ENCODE data around the gene SUPT20HL1.
"Not testable (repeated sequence)": the region's sequence is repeated elsewhere in the genome, so short reads cannot be mapped to it uniquely, and the experiment has no call there.

Gene SUPT20HL1

DNA sequence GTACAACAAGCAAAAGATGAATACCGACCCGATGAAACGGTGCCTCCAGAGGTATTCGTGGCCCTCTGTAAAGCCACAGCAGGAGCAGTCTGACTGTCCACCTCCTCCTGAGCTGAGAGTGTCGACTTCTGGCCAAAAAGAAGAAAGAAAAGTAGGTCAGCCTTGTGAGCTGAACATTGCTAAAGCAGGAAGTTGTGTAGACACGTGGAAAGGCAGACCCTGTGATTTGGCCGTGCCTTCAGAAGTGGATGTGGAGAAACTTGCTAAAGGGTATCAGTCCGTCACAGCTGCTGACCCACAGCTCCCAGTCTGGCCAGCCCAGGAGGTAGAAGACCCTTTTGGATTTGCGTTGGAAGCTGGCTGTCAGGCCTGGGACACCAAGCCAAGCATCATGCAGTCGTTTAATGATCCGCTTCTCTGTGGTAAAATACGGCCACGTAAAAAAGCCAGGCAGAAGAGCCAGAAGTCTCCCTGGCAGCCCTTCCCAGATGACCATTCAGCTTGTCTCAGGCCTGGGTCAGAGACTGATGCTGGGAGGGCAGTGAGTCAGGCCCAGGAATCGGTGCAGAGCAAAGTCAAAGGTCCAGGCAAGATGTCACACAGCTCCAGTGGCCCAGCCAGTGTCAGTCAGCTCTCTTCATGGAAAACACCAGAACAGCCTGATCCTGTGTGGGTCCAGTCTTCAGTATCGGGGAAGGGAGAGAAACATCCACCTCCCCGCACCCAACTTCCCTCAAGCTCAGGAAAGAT, 3.2 kb downstream of the SUPT20HL1 start:
- not testable (repeated sequence) for DNase-seq

DNA sequence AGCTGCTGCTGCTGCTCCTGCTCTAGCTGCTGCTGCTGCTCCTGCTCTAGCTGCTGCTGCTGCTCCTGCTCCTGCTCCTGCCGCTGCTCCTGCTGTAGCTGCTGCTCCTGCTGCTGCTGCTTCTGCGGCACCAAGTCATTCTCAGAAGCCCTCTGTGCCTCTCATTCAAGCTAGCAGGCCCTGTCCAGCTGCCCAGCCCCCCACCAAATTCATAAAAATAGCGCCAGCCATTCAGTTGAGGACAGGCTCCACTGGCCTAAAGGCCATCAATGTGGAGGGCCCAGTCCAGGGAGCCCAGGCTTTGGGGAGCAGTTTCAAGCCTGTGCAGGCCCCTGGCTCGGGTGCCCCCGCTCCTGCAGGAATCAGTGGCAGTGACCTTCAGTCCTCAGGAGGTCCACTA, 3.9 kb downstream of the SUPT20HL1 start:
- DNase-seq, result no peak

DNA sequence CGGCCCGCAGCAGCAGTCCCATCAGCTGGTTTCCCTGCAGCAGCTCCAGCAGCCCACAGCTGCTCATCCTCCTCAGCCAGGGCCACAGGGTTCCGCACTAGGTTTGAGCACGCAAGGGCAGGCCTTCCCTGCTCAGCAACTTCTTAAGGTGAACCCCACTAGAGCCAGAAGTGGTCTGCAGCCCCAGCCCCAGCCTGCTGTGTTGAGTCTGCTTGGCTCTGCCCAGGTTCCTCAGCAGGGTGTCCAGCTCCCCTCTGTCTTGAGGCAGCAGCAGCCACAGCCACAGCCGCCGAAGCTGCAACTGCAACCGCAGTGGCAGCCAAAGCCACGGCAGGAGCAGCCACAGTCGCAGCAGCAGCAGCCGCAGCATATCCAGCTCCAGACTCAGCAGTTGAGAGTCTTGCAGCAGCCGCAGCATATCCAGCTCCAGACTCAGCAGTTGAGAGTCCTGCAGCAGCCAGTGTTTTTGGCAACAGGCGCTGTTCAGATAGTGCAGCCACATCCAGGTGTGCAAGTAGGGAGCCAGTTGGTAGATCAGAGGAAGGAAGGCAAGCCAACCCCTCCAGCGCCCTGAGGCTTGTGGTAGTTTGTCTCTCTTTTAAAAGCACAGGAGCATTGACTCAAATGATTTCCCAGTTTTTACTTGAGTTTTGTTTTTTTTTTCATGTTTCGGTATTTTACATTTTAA, 4.6 kb downstream of the SUPT20HL1 start:
- DNase-seq, result no peak

DNA sequence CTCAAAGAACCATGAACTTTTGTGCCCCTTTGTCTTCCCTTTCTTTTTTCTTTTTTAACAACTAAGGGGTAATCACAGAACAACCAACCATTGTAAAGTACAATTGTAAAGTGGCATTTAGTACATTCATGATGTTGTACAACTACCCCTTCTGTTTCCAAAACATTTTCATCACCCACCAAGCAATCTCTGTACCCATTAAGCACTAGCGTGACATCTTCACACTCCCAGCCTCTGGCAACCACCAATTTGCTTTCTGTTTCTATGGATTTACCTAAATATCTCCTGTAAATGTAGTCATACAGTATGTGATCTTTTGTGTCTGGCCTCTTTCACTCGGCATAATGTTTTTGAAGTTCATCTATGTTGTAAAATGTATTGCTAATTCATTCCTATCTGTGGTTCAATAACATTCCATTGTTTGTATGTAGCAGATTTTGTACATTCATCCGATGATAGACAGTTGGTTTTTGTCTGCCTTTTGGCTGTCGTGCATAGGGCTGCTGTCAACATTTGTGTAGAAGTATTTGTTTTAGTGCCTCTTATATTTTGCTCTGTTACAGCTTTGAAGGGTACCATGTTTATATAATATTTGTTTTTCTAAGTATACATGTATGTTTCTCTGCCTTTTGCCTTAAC, 6.4 kb downstream of the SUPT20HL1 start:
- DNase-seq, result not testable (repeated sequence)

DNA sequence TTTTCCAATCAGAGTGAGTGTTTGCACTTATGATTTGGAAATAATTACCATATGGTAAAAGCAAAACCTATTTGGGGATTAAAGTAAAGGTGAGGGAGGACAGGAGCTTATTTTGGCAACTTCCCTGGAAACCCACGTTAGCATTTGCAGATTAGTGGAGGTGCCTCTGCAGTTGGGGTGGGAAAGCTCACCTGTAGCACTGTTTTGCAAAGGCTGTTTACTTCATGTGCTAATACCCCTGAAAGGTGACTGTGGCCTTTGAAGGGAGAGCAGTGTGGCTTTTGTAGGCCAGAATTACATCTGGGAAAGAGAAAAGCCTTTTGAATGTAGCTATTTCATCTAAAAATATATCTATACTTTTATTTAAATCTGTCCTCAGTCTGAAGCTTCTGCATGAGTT, 9.4 kb downstream of the SUPT20HL1 start:
- DNase-seq, result no peak

DNA sequence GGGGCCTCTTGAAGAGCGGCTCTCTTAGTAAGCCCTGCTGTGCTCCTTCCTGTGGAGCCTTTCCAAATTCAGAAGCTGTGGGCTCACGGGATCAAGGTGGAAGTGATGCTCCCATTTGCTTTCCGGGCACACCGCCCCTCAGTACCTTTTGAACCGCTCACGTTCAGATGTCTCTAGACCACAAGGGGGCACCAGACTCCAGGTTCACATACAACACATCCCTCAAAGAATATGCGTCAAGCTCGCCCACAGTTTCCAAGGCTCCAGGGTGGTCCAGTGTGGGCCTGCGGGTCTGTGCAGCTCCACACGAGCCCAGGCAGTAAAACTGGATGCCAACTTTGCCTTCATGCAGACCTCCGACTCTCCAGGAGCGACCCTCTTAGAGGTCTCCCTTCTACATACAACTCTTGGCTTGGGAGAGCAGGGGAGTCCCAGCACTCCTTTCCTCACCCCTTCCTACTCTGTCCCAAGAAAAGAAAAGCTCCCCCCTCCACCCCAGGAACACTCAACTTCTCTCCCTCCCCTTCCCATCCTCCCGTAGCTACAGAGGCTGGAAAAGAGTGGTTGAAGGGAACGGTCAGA, 11.0 kb downstream of the SUPT20HL1 start:
- peak in 21 of 56 donors; percentile 0 to 57 (median 4) for DNase-seq

DNA sequence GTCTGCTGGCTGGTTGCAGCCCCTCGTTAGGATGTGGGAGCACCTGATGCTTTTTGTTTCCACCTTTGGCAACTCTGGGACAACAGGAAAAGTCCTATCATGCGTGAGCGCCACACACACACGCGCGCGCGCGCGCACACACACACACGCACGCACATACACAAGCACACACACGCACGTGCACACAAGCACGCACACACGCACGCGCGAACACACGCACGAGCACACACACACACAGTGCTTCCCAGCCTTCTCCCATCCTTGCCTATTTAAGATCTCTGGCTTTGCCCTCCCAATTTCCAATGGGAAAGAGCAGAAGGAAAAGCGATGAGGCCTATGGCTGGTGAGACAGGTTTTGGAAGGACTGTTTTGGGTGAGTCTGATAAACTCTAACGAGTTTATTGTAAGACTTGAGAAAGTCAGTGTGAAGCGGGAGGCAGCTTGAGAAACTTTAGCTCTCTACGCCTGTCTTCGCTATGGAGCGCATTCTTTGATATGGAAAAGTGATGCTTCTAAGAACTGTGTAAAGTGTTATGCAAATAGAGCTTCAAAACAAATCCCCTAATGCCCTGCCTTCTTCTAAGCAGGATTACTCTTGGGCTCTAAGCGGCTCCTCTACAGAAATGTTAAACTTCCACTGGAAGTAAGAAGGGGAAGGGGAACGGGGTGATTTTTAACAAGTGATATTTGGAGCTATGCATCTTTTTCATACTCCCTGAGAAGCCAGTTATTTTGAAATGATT, 11.8 kb downstream of the SUPT20HL1 start:
- DNase-seq, result no peak

DNA sequence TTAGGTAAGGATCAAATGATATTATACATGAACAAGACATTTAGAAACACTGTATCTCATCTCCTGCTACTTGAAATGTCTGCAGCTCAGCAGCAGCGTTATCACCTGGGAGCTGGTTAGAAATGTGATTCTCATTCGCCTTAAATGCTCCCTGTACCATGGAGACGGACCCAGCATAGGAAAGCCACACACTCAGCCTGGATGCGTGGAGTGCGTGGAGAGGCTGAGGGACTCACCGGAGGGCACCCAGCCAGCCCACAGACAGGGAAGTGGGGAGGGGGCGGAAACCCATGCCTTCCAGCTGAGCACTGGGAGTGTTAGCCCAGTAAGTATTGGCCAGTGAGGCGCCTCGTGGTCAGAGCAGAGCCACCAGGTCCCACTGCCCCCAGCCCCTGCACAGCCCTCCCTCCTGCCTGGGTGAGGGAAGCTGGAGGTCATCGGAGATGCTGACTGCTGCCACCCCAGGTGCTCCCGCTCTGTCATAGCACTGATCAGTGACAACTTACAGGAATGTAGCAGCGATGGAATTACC, 15.2 kb downstream of the SUPT20HL1 start:
- DNase-seq, result no peak

DNA sequence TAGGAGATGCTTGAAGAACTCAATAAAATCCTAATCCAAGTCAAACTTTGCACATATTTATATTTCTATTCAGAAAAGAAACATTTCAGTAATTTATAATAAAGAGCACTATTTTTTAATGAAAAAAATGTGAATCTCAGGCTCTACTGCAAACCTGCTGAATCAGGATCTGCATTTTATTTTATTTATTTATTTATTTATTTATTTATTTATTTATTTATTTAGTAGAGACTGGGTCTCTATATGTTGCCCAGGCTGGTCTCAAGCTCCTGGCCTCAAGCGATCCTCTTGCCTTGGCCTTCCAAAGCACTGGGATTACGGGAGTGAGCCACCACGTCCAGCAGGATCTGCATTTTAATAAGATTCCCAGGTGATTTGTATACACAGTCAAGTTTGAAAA, 16.0 kb downstream of the SUPT20HL1 start:
- DNase-seq, result no peak

DNA sequence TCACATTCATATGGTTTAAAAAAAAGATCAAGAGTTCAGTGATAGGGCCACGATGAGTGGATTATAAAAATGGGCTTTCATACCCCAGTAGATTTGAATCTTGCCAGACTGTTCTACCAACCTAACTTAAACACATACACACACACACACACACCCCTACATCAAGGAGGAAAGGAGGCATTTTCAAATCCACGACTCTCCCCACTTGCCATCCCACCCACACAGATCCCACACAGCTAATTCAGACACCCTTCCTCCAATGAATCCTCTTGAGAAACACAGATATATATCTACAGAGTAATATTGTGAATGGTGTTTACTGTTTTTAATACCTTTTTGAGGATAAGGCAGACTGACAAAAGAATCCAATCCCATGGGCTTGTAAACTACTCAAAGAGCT, 16.8 kb downstream of the SUPT20HL1 start:
- no peak for DNase-seq

DNA sequence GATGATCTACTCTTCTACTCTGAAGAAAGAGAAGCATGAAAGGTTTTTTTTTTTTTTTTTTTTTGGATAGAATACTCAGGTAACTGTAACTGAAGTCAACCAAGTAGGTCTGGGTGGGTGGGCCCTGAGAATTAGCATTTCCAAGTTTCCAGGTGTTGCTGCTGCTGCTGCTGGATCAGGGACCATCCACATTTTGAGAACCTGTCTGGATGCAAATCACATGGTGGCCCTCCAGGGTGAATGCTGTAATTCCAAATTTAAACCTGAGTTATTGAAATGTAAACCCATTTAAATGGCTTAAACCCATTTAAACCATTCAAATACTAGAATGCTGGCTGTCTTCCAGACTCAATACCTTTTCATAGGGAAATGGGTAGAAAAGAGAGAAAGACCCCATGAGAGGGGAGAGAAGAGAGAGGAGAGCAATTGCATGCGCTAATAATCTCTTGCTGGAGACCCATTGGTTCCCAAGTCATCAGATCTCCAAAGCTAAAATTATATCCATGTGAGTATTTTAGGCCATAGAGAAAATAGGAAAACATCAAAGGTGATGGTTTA, 17.6 kb downstream of the SUPT20HL1 start:
- no peak for DNase-seq

DNA sequence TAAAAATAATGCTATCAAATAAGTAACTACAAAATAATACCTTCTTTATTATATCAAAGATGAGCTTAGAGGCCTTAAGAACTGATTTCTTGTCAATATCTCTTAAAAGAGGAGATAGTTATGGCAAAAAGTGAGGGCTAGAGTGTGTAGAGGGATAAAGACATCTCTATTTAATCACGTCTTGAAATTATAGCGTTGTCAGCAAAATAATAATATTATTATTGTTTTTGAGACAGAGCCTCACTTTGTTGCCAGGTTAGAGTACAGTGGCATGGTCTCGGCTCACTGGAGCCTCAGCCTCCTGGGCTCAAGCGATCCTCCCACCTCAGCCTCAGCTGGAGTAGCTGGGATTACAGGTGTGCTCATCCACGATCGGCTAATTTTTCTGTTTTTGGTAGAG, 18.3 kb downstream of the SUPT20HL1 start:
- no peak for DNase-seq

DNA sequence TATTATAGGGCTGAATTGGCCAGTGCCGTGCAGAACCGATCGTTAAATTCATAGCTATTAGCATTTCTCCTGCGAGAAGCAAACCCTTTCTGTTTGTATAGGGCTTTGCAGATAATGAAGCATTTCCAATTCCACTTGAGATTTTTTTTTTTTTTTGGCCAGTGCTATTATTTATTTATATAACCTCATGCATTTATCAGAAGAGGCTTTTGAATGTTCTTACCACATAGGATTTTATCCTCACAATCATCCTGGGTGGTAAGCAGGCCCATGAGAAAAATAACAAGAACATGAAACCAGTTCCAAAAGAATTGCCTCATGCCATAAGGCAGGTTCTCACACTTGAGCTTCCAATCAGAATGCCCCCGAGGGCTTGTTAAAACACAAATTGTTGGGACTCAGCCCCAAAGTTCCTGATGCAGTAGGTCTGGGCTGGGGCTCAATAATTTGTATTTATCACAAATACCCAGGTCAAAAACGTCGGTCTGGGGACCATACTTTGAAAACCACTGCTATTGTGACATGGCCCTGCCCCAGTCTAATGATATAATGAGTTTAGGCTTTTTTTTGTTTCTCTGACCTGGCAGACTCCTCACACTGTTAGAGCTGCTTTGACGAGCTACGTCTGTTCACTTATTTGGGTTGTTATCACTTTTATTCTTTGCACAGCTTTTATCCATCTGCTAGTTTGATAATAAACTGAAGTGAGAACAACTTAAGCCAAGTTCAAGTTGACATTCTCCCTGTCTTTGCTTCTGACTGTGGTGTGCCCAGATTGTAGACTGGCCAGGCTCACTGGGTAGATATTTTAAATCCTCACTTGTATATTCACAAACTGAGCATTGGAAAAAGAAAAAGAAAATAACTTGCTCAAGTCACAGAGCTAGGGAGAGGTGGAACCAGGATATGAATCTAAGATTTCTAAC, 20.1 kb downstream of the SUPT20HL1 start:
- DNase-seq, result no peak

DNA sequence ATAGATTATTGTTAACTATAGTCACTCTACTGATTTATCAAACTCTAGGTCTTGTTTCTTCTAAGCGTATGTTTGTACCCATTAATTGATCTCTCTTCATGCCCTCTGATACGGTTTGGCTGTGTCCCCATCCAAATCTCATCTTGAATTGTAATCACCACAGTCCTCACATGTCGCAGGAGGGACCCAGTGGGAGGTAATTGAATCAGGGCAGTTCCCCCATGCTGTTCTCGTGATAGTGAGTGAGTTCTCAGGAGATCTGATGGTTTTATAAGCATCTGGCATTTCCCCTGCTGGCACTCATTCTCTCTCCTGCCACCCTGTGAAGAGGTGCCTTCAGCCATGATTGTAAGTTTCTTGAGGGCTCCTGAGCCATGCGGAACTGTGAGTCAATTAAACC, 21.9 kb downstream of the SUPT20HL1 start:
- not testable (repeated sequence) for DNase-seq

DNA sequence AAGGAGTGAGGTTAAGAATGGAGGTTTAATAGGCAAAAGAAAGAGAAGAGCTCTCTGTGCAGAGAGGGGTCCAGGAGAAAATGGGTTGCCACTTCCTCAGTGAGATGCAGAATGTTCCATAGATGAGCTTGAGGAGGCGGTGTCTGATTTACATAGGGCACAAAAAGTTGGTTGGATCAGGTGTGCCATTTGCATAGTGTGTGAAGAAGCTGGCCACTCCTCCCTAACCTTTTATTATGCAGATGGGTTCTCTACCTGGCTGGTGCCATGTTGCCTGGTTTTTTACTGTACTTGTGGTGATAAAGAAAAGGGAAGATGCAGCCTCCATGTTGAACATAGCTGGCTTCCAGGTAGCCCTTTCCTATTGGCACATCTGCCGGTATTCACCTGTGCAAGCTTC, 27.3 kb downstream of the SUPT20HL1 start:
- DNase-seq, result no peak

DNA sequence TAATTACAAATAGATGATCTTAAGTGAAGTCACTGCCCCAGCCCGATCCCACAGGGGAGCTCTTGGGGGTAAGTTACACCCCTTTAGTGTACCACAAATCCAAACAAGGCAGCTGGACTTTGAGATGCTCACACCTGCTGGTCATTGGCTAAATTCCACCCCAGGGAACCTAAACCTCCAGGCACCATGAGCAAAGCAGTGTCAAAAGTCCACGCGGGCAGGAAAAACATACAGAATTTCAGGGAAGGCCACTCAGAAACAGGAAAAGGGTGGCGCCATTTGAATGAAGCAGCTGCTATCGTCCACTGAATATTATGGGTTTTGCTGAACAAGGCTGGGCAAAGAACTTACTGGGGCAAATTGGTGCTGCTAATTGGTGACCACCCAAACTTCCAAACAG, 30.9 kb downstream of the SUPT20HL1 start:
- no peak for DNase-seq

DNA sequence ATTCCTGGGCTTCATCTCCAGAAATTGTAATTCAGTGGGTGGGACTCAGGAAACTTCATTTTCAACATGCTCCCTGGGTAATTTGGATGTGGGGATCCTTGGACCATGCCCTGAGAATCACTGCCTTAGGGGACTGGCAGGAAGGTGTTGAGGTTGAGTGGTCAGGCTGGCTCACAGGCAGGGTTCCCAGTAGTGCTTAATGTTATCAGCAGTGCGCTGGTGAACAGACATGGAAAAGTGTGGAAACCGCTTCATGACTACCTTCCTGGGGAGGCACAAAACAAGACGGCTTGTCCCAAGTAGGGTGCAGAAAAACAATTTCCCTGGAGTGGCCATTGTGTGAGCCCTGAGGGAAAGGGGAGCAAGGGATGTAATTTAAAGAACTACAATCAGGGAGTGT, 31.4 kb downstream of the SUPT20HL1 start:
- DNase-seq, result no peak

DNA sequence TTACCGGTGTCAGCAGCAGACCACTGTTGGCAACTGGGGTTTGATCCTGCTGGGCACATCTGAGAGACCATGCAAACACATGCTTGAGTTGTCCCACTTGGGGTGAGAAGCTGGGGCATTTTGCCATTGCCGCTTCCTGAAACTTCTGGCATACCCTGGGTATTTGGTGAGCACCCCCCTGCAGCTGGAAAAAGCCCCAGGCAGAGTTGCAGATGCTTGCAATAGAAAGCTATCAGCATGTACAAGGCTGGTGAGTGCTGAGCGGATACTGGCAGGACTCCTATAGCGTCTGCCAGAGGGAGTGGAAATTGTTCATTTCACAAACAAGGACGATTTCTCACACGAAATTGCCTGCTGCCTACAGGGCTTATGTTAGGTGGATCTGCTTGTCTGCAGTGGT, 32.3 kb downstream of the SUPT20HL1 start:
- DNase-seq, result peak in 1 of 56 donors; percentile 0

DNA sequence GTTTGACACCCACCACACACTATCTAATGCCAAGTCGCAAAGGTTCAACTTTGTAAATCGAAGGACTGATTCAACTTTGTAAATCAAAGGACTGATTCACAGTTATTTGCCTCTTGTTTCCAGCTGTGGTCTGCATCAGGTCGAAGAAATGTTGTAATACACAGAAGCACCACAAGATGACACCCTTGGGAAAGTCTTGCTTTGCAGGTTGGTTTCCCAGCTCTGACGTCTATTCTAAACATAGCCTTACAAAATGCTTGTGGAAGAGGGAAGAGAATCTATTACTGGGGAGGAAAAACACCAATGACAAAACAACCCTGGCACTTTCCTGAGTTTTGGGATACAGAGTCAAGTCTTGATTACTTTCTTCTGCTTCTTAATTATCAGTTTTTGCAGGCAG, 35.3 kb downstream of the SUPT20HL1 start:
- DNase-seq, result peak in 18 of 56 donors; percentile 0 to 44 (median 6)
